HepG2 (cell line): ENCODE measurements around the gene P2RX6. TPM values are rescaled to one million over a fixed set of nuclear protein-coding genes. Genes with fewer than 3 reads are reported as not detected.
A peak's percentile ranks its signal among the peaks of the same experiment; 100 is the strongest.

Experiments
- ARNTL ChIP-seq: sonication (generic); formaldehyde crosslinking; IDR thresholded peaks from 2 replicates; pipeline ENCODE4 v1.4.0; 2020; ENCODE audit warnings: mild to moderate bottlenecking, missing genetic modification reagents
- CHCHD3 ChIP-seq: sonication (generic); formaldehyde crosslinking; IDR thresholded peaks from 2 replicates; pipeline ENCODE4 v1.8.0; 2022; ENCODE audit warnings: mild to moderate bottlenecking, missing genetic modification reagents, moderate library complexity
- ERF ChIP-seq: IDR thresholded peaks from 2 replicates; pipeline ENCODE4 v1.6.1; 2018; ENCODE audit warnings: missing biosample characterization, missing genetic modification reagents
- FOSL1 ChIP-seq: sonication (generic); formaldehyde crosslinking; IDR thresholded peaks from 2 replicates; pipeline ENCODE4 v1.9.0; 2021; ENCODE audit warnings: missing genetic modification reagents, borderline replicate concordance
- HOMEZ ChIP-seq: IDR thresholded peaks from 2 replicates; pipeline ENCODE4 v1.6.1; 2016; ENCODE audit warnings: low read depth
- HOXA9 ChIP-seq: sonication (generic); formaldehyde crosslinking; IDR thresholded peaks from 2 replicates; pipeline ENCODE4 v1.8.1; 2022; ENCODE audit warnings: missing genetic modification reagents, mild to moderate bottlenecking, moderate library complexity, borderline replicate concordance
- IRX3 ChIP-seq: sonication (generic); formaldehyde crosslinking; IDR thresholded peaks from 2 replicates; pipeline ENCODE4 v1.8.1; 2023; ENCODE audit warnings: mild to moderate bottlenecking, low read depth, missing genetic modification reagents, borderline replicate concordance
- LRRFIP1 ChIP-seq: sonication (generic); formaldehyde crosslinking; conservative IDR thresholded peaks from 2 replicates; pipeline ENCODE4 v1.4.0; 2020; ENCODE audit warnings: missing genetic modification reagents
- SMAD3 ChIP-seq: sonication (generic); formaldehyde crosslinking; IDR thresholded peaks from 2 replicates; pipeline ENCODE4 v1.4.0; 2020; ENCODE audit warnings: missing genetic modification reagents
- SRF ChIP-seq: IDR thresholded peaks from 2 replicates; pipeline ENCODE4 v1.6.1; 2011; ENCODE audit warnings: mild to moderate bottlenecking, low read depth, low read length, moderate library complexity
- TFE3 ChIP-seq: IDR thresholded peaks from 2 replicates; pipeline ENCODE4 v1.6.1; 2016
- THAP11 ChIP-seq: IDR thresholded peaks from 2 replicates; pipeline ENCODE4 v1.6.1; 2016; ENCODE audit warnings: missing biosample characterization, missing genetic modification reagents
- WIZ ChIP-seq: sonication (generic); formaldehyde crosslinking; IDR thresholded peaks from 2 replicates; pipeline ENCODE4 v1.5.1; 2020; ENCODE audit warnings: mild to moderate bottlenecking, missing genetic modification reagents
- YEATS4 ChIP-seq: sonication (generic); formaldehyde crosslinking; IDR thresholded peaks from 2 replicates; pipeline ENCODE4 v1.4.0; 2020; ENCODE audit warnings: missing genetic modification reagents, borderline replicate concordance
- ZBTB7A ChIP-seq: sonication (generic); formaldehyde crosslinking; IDR thresholded peaks from 2 replicates; pipeline ENCODE4 v1.8.0; 2022; ENCODE audit warnings: mild to moderate bottlenecking, missing genetic modification reagents
- ZHX1 ChIP-seq: sonication (generic); formaldehyde crosslinking; IDR thresholded peaks from 2 replicates; pipeline ENCODE4 v1.8.1; 2022; ENCODE audit warnings: low read depth, mild to moderate bottlenecking, missing genetic modification reagents
- ZNF317 ChIP-seq: sonication (generic); formaldehyde crosslinking; IDR thresholded peaks from 2 replicates; pipeline ENCODE4 v1.5.0; 2020; ENCODE audit warnings: mild to moderate bottlenecking, missing genetic modification reagents
- ZNF513 ChIP-seq: sonication (generic); formaldehyde crosslinking; conservative IDR thresholded peaks from 2 replicates; pipeline ENCODE4 v1.5.0; 2020; ENCODE audit warnings: missing genetic modification reagents
- ZNF879 ChIP-seq: sonication (generic); formaldehyde crosslinking; IDR thresholded peaks from 2 replicates; pipeline ENCODE4 v1.8.1; 2023; ENCODE audit warnings: missing genetic modification reagents
- polyA plus RNA-seq, 8 experiments: library from polyadenylated mRNA; depleted of rRNA in 3 of 8; stranded (reverse) in 7 of 8; unstranded in 1 of 8; fragments of >200 nt; fragmentation: Illumina TruSeq in 4 of 8; extraction: Trizol in 4 of 8; gene quantifications; 2 replicates each; pipeline versions ENCODE4 v1.2.1 to v1.2.3, GENCODE V29; 2011 to 2016; ENCODE audit warnings: low read depth in 4 of 8, missing spikeins in 1 of 8, mixed read lengths in 1 of 8; ENCODE audit not compliant: insufficient read depth in 1 of 8
- total RNA-seq, 5 experiments: library from RNA; depleted of rRNA; stranded (reverse); fragments of >200 nt; fragmentation: Illumina TruSeq; extraction: Trizol; gene quantifications; 2 replicates each; pipeline ENCODE4 v1.2.3, GENCODE V29; 2016; ENCODE audit warnings: low read depth in 1 of 5

P2RX6 gene
- total and polyA plus RNA-seq, 2 of the 13 experiments (the other 11 are each of a cell fraction or from before 2014, with no cell fraction given), result 0.04 to 0.12 TPM

GRCh38 chr22:20981787-20982562 lies 33.0 kb upstream of the P2RX6 start, which contains the start of gene LZTR1 (continued):
- TF ChIP-seq TFE3 (CRISPR knock-in tag), result peak; percentile 81
- peak; percentile 37; the same call in 1 of the 2 replicates for TF ChIP-seq ZHX1 (CRISPR knock-in tag)
- TF ChIP-seq SMAD3, result peak; percentile 84; the same call in 1 of the 2 replicates
- TF ChIP-seq WIZ (CRISPR knock-in tag), result 0 out of 2 replicates have a peak, but pooled peaks have one; percentile 24
- TF ChIP-seq LRRFIP1 (CRISPR knock-in tag), result no peak
- TF ChIP-seq ZBTB7A (CRISPR knock-in tag), result peak; percentile 89
- TF ChIP-seq SRF, result no peak; the same call in 1 of the 2 replicates
- TF ChIP-seq FOSL1, result no peak
- peak; percentile 98 for TF ChIP-seq YEATS4 (CRISPR knock-in tag)
- TF ChIP-seq ZNF513 (CRISPR knock-in tag), result 0 out of 2 replicates have a peak, but pooled peaks have one; percentile 96
- TF ChIP-seq ARNTL, result peak; percentile 79
- TF ChIP-seq HOXA9 (CRISPR knock-in tag), result peak; percentile 71; the same call in 1 of the 2 replicates
- TF ChIP-seq THAP11, result peak; percentile 99
- TF ChIP-seq HOMEZ (CRISPR knock-in tag), result no peak
- TF ChIP-seq ZNF317 (CRISPR knock-in tag), result peak; percentile 92
- TF ChIP-seq IRX3 (CRISPR knock-in tag), result peak; percentile 95
- TF ChIP-seq ZNF879 (CRISPR knock-in tag), result peak; percentile 81; the same call in 1 of the 2 replicates
- no peak for TF ChIP-seq CHCHD3 (CRISPR knock-in tag)
- TF ChIP-seq ERF, result peak; percentile 88; the same call in 1 of the 2 replicates
